Smooth muscle cell (in vitro differentiated cells): ENCODE data around the gene PMM1. TPM values are rescaled to one million over a fixed set of nuclear protein-coding genes. Genes with fewer than 3 reads are reported as not detected.
"Not testable (repeated sequence)": the region's sequence is repeated elsewhere in the genome, so short reads cannot be mapped to it uniquely, and the experiment has no call there.

Experiments
- DNase-seq: peaks from one replicate; lab custom pipeline; 2025; ENCODE audit not compliant: unreplicated experiment; lab: John Stamatoyannopoulos, UW
- H2AFZ ChIP-seq: fragments of 200-600 bp; sonication (generic); 2 replicates; pipeline ENCODE4 v1.6.0; 2016; ENCODE audit warnings: antibody characterized with exemption, low read depth, mild to moderate bottlenecking
- H3F3A ChIP-seq: fragments of 200-600 bp; sonication (generic); 2 replicates; pipeline ENCODE4 v1.6.0; 2017; ENCODE audit warnings: antibody characterized with exemption, low read depth
- H3K27ac ChIP-seq: fragments of 200-600 bp; sonication (generic); 2 replicates; pipeline ENCODE4 v1.5.1; 2016; ENCODE audit warnings: low read depth, mild to moderate bottlenecking
- H3K27me3 ChIP-seq: fragments of 200-600 bp; sonication (generic); 2 replicates; pipeline ENCODE4 v1.6.1; 2016; ENCODE audit warnings: low read depth, mild to moderate bottlenecking
- H3K36me3 ChIP-seq: fragments of 200-600 bp; sonication (generic); 2 replicates; pipeline ENCODE4 v1.5.1; 2016; ENCODE audit warnings: low read depth
- H3K4me1 ChIP-seq: fragments of 200-600 bp; sonication (generic); 2 replicates; pipeline ENCODE4 v1.5.1; 2016; ENCODE audit warnings: low read depth
- H3K4me2 ChIP-seq: fragments of 200-600 bp; sonication (generic); 2 replicates; pipeline ENCODE4 v1.6.0; 2016; ENCODE audit warnings: mild to moderate bottlenecking
- H3K4me3 ChIP-seq: fragments of 200-600 bp; sonication (generic); 2 replicates; pipeline ENCODE4 v1.5.1; 2016; ENCODE audit warnings: mild to moderate bottlenecking
- H3K79me2 ChIP-seq: fragments of 200-600 bp; sonication (generic); 2 replicates; pipeline ENCODE4 v1.6.0; 2016; ENCODE audit warnings: low read depth, mild to moderate bottlenecking
- H3K9ac ChIP-seq: fragments of 200-600 bp; sonication (generic); 2 replicates; pipeline ENCODE4 v1.6.0; 2016; ENCODE audit warnings: low read depth
- H3K9me3 ChIP-seq: fragments of 200-600 bp; sonication (generic); replicated peaks from 2 replicates; pipeline ENCODE4 v1.5.1; 2016; ENCODE audit warnings: low read depth
- H4K20me1 ChIP-seq: fragments of 200-600 bp; sonication (generic); 2 replicates; pipeline ENCODE4 v1.6.0; 2016; ENCODE audit warnings: low read depth
- CTCF ChIP-seq: fragments of 200-600 bp; sonication (generic); IDR thresholded peaks from 2 replicates; pipeline ENCODE4 v1.5.1; 2017; ENCODE audit warnings: borderline replicate concordance, mild to moderate bottlenecking, antibody characterized with exemption; ENCODE audit not compliant: insufficient read depth, poor library complexity, severe bottlenecking
- WGBS: methylation state at CpG from one replicate; pipeline ENCODE4 v1.1.7; 2016; ENCODE audit warnings: low lambda C conversion rate; 5-methylcytosine and 5-hydroxymethylcytosine counted together
- polyA plus RNA-seq: library from polyadenylated mRNA; unstranded; fragments of >200 nt; fragmentation: Nextera tagmentation; extraction: Ambion mirVana; gene quantifications from 2 replicates; pipeline ENCODE4 v1.2.1, GENCODE V29; 2016
- total RNA-seq: library from RNA; depleted of rRNA; stranded (reverse); fragments of >200 nt; gene quantifications from 2 replicates; pipeline ENCODE4 v1.2.3, GENCODE V29; 2014

PMM1 gene
- total RNA-seq (19.5 and 24.7 TPM in 2 replicates), polyA plus RNA-seq (71.9 and 87.3 TPM in 2 replicates)

GRCh38 chr22:41589391-41590241, at the start of gene PMM1:
Gene PMM1, minus strand, starts transcription at chr22:41589840. Its CDS starts 35 bp downstream, at chr22:41589805.
- peak within 1 kb of the TSS; percentile 93 for H3K4me2 ChIP-seq
- TF ChIP-seq CTCF: no peak

GRCh38 chr22:41638748-41639147, 49.1 kb upstream of the PMM1 start:
- TF ChIP-seq CTCF: no peak
- Histone ChIP-seq H3K79me2 (peaks cover 17% of the 10 kb centered on the region), H4K20me1 (peaks cover 50% of the 10 kb centered on the region), H3F3A (no peaks in the 10 kb centered on the region), H3K4me3 (no peak overlapping the region), H3K36me3 (peaks cover 13% of the 10 kb centered on the region), H3K4me1 (no peaks in the 10 kb centered on the region), H3K27ac (no peak overlapping the region), H3K9me3 (no peaks in the 10 kb centered on the region), H3K9ac (no peak overlapping the region), H3K4me2 (no peak overlapping the region), H2AFZ (no peak overlapping the region), H3K27me3 (no peaks in the 10 kb centered on the region)
- WGBS: 98% methylated on average over 5 of the region's 5 CpGs
- DNase-seq: no peak

More at GRCh38 chr22:41589391-41590241, at the start of gene PMM1:
- H3K4me3 ChIP-seq: peak within 1 kb of the TSS; percentile 95
- no peaks in the 10 kb centered on the region for H3K27me3 ChIP-seq
- peak within 1 kb of the TSS; percentile 56 for H3K27ac ChIP-seq
- no peak within 1 kb of the TSS for H2AFZ ChIP-seq
- no peaks in the 10 kb centered on the region for H3K9me3 ChIP-seq
- no peaks in the 10 kb centered on the region for H3F3A ChIP-seq
- H3K9ac ChIP-seq: peak within 1 kb of the TSS; percentile 81
- peak; percentile 100 for DNase-seq
- peaks cover 5% of the 10 kb centered on the region for H4K20me1 ChIP-seq
- peaks cover 8% of the 10 kb centered on the region for H3K4me1 ChIP-seq
- H3K36me3 ChIP-seq: no peaks in the 10 kb centered on the region
- under 1% methylated on average over 36 of the region's 61 CpGs for WGBS
- H3K79me2 ChIP-seq: peaks cover 26% of the 10 kb centered on the region

- WGBS: 95% methylated on average over 5 of the region's 5 CpGs
- H3K36me3 ChIP-seq: peaks cover 13% of the 10 kb centered on the region
Observed at GRCh38 chr22:41638124-41638523, 48.5 kb upstream of the PMM1 start.

GRCh38 chr22:41637623-41638022, 48.0 kb upstream of the PMM1 start:
- not testable (repeated sequence) for H3K27me3 ChIP-seq, DNase-seq, H3K9ac ChIP-seq, H3K9me3 ChIP-seq, H3F3A ChIP-seq, H3K4me1 ChIP-seq, H3K4me3 ChIP-seq, H3K27ac ChIP-seq, H2AFZ ChIP-seq, H3K4me2 ChIP-seq
- Histone ChIP-seq H4K20me1 (peaks cover 49% of the 10 kb centered on the region), H3K79me2 (peaks cover 17% of the 10 kb centered on the region), H3K36me3 (peaks cover 13% of the 10 kb centered on the region)
- 96% methylated on average over 8 of the region's 8 CpGs for WGBS

More at GRCh38 chr22:41638124-41638523, 48.5 kb upstream of the PMM1 start:
- no peak for TF ChIP-seq CTCF
- Histone ChIP-seq H3K4me2 (no peak overlapping the region), H4K20me1 (peaks cover 48% of the 10 kb centered on the region), H3K27me3 (no peaks in the 10 kb centered on the region), H2AFZ (no peak overlapping the region), H3K27ac (no peak overlapping the region), H3K9me3 (no peaks in the 10 kb centered on the region), H3K4me1 (no peaks in the 10 kb centered on the region), H3F3A (no peaks in the 10 kb centered on the region), H3K9ac (no peak overlapping the region), H3K4me3 (no peak overlapping the region), H3K79me2 (peaks cover 17% of the 10 kb centered on the region)
- DNase-seq: no peak
